GM18868 (cell line): Measurements from ENCODE around the gene C15orf61.

Experiments used
- ATAC-seq: cut with Tn5 transposase; IDR thresholded peaks from one replicate; pipeline ENCODE4 v1.9.1; 2021; ENCODE audit warnings: mild to moderate bottlenecking, moderate library complexity; ENCODE audit not compliant: unreplicated experiment

The C15orf61 gene

GRCh38 chr15:67521029-67521782, at the start of gene C15orf61:
Gene C15orf61 (plus strand): TSS chr15:67521131. CDS start chr15:67521249, 118 bp downstream.
- peak; percentile 68 for ATAC-seq

- no peak for ATAC-seq
Measured at GRCh38 chr15:67472957-67473356, 48.0 kb upstream of the C15orf61 start.

- ATAC-seq: no peak
Measured at GRCh38 chr15:67474405-67475110, 46.4 kb upstream of the C15orf61 start.

- ATAC-seq: no peak
Measured at GRCh38 chr15:67479781-67480505, 41.0 kb upstream of the C15orf61 start.

DNA sequence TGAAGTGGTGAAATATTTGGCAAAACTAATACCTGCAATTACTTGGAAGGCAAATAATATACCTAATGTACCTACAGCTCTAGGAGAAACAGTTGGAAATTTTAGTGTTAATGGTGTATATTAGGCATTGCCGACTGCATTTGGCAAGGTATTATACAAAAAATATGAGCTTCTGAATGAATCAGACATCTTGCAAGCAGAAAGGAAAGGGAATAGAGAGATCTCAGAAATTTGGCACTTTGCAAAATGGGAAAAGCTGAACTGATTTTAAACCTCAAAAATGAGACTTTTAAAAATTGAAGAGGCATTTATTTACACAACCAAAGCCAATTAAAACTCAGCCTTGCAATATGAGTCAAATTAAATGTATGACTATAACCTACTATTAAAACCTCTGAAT, 40.2 kb upstream of the C15orf61 start:
- no peak for ATAC-seq

DNA sequence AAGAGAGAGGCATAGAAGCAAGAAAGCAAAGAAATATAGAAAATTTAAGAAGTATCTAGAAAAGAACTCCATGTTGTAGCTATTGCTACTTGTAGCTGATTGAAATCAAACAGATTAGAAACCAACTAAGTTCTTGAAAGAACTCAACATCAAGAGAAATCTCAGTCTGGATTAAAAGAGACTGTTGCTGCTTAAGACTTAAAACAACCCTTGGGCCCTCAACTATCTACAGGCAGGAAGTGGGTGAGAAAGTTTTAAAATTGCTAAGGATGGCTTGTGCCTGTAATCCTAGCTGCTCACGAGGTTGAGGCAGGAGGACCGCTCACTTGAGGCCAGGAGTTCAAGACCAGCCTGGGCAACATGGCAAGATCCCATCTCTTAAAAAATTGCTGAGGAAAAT, 39.3 kb upstream of the C15orf61 start:
- ATAC-seq: no peak

DNA sequence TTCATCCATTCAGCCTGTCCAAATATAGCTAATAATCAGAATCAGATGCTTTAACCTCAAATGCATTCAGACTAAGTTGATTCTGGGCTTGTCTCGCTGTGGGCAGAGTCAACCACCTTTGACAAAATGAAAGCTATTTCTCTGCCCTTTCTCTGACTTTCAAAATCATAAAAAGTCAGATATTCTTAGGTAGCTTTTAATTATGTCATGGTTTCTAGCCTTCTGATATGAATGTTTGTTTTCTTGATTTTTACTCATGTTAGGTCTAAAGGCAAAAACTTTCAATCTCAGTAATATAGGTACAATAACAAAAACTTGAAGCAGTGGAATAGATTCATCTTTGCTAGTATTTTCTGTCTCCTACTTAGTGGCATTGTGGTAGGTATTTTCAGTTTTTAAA, 25.3 kb upstream of the C15orf61 start:
- no peak for ATAC-seq

- no peak for ATAC-seq
Measured at GRCh38 chr15:67501177-67501835, 19.6 kb upstream of the C15orf61 start.

DNA sequence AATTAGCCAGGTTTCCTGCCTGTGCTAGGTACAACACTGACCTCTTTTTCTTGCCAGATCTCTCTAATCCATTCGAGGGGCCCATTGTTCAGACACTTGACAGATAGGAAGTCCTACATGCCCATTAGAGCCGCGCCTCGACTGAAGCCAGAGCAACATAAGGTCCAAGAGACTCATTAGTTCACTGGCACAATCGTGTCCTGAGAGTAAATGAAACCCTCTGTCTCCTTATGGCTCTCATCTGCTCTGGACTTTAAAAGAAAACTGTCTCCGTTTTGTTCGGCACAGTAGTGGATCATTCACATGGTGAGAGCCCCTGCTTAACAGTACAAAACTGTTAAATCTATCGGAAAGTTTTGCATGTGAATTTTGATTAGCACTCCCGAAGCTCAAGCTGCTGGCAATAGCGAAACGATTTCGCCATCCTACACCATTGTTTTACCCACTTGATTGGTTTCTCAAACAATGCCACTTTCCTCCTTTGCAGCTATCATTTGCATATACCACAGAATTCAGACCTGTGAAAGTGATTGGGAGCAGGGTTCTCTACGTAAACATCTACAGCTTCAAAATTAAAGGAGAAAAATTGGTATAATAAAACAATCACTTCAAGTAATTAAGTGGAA, 19.0 kb upstream of the C15orf61 start:
- no peak for ATAC-seq

DNA sequence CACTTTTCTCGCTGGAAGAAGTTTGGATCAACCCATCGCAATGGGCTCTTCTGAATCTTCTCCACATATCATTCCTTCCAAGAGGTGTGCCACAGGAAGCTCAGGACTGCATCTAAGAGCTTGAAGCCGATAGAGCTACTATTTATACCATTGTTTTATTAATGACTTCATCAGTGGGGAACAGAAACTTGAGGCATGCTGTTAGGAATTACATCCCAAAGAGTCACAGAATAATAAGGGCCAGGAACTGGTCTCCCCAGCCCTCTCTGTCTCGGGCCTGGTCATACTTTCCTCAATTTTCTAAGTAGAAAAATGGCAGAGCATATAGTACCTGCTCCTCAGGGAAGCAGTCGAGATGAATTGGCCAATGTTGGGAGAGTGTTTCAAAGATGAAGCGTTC, 16.9 kb upstream of the C15orf61 start:
- ATAC-seq: no peak

DNA sequence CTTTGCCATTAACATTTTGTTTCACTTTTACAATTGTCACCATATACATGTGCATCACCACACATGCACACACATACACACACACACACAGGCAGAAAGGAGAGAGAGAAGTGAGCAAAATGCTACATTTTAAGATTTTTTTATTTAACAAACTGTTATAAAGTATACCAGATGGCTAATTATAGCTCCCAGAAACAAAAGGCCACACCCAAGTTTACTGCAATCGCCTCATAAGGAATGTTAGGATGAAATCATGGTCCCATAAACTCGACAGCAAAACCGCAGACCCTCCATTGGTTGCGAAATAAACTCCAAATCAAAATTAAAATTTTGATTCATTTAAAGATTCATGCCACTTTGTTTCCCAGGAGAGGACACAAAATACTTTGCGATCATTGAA, 16.1 kb upstream of the C15orf61 start:
- no peak for ATAC-seq

- ATAC-seq: no peak
Measured at GRCh38 chr15:67505675-67506572, 15.0 kb upstream of the C15orf61 start.

GRCh38 chr15:67506775-67507747, 13.9 kb upstream of the C15orf61 start:
- no peak for ATAC-seq

GRCh38 chr15:67508407-67508806, 12.5 kb upstream of the C15orf61 start:
- no peak for ATAC-seq

DNA sequence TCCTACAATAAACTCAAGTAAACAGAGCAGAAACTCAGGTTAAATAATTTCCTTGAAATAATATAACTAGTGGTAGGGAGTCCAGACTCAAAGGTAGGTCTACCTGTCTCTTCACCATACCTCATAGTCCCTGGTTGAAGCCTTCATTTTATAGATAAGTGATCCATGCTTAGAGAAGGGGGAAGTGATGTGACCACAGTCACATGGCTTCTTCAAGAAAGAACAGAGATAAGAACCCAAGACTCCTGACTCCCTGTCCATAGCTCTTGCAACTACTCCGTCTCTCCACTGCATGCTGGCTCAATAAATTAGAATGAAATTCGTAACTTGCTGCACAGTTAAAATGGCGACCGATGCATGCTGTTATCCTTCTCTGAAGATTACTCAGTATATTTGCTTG, 11.0 kb upstream of the C15orf61 start:
- no peak for ATAC-seq

- no peak for ATAC-seq
Measured at GRCh38 chr15:67510597-67511190, 10.2 kb upstream of the C15orf61 start.

- ATAC-seq: no peak
Measured at GRCh38 chr15:67511606-67512005, 9.3 kb upstream of the C15orf61 start.

GRCh38 chr15:67512140-67512539, 8.8 kb upstream of the C15orf61 start:
- no peak for ATAC-seq
